Testis (tissue), 2 donors: ENCODE measurements around the gene POLD4.

Experiments used
- CTCF ChIP-seq, 3 experiments: fragments of 450-650 bp in 2 of 3; fragments of 200-600 bp in 1 of 3; sonication (generic) in 1 of 3; IDR thresholded peaks; one replicate each; pipeline ENCODE4 v1.5.1; 2016 to 2019; ENCODE audit warnings: antibody characterized with exemption in 3 of 3, mild to moderate bottlenecking in 2 of 3, moderate library complexity in 1 of 3
- POLR2A ChIP-seq: fragments of 450-650 bp; IDR thresholded peaks from one replicate; pipeline ENCODE4 v1.6.1; 2017; ENCODE audit warnings: antibody characterized with exemption, mild to moderate bottlenecking, moderate library complexity

- TF ChIP-seq CTCF (IDR thresholded peaks at IDR 0.05) = no peak
- no peak for TF ChIP-seq POLR2A
Observed at GRCh38 chr11:67320011-67320410, 33.3 kb downstream of the POLD4 start.
